ENCODE results near the gene ZG16. TPM values are rescaled to one million over a fixed set of nuclear protein-coding genes. Genes with fewer than 3 reads are reported as not detected.

The ZG16 gene
- total and polyA plus RNA-seq, 9 of the 15 experiments (the other 6 are each of a cell fraction or from before 2014, with no cell fraction given), result 0.04 TPM; not detected in 8

DNA sequence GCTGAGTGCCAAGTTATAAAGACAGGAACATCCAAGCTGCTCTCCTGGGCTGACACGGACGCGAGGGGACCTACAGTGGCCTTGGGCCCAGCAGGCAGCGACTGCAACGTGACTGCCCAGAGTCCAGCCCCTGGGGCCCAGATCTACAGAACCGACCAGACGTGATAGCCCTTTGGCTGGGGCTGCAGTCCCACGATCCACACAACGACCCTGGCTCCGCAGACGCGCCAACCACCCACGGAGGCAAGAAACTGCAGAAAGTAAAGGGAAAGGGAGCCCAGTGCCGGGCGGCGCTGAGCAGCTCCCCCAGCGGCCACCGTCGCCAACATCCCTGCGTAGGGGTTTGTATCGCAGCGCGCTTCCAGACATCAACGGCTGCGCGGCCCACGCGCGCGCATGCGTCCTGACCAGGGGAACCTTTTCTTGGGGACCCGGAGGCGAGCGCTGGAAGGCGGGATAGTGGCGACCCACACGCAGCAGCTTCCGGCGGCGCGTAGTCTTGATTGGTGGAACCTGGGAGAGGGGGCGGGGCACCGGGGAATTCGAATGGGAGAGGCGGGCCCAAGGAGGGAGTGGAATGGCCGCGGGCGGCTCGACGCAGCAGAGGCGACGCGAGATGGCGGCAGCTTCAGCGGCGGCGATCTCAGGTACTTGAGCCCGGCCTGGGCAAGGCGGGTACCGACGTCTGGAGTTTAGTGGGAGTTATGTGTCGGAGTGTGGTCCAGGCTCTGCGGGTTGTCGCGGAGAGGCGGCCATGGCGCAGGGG lies 12.3 kb downstream of the ZG16 start, which contains the start of gene KIF22 (continued):
- TF ChIP-seq PCBP2 (IDR thresholded peaks at IDR 0.05; ENCODE audit: low read depth, low read length, poor library complexity, severe bottlenecking) (no peak), MXI1 (IDR thresholded peaks at IDR 0.05; ENCODE audit: low read depth, low read length) (no peak), TAF7 (tag; IDR thresholded peaks at IDR 0.05) (peak; percentile 87), CXXC5 (CRISPR knock-in tag; IDR thresholded peaks at IDR 0.05) (peak; percentile 98), SAFB (IDR thresholded peaks at IDR 0.05; ENCODE audit: borderline replicate concordance, low read depth, low read length) (peak; percentile 87), ZNF699 (CRISPR knock-in tag; IDR thresholded peaks at IDR 0.05; ENCODE audit: insufficient replicate concordance) (no peak), MBD2 (IDR thresholded peaks at IDR 0.05; ENCODE audit: borderline replicate concordance, low read depth) (peak; percentile 67), NRF1 (conservative IDR thresholded peaks at IDR 0.05 in 1 of 2, IDR thresholded peaks at IDR 0.05 in 1 of 2) (peak; percentile 99), SMAD3 (CRISPR knock-in tag; conservative IDR thresholded peaks at IDR 0.05) (0 out of 2 replicates have a peak, but pooled peaks have one; percentile 29), ZNF76 (CRISPR knock-in tag; IDR thresholded peaks at IDR 0.05; ENCODE audit: borderline replicate concordance) (peak; percentile 72; the same call in 1 of the 2 replicates), ZNF561 (CRISPR knock-in tag; conservative IDR thresholded peaks at IDR 0.05) (0 out of 2 replicates have a peak, but pooled peaks have one; percentile 27), SMAD4 (CRISPR knock-in tag; conservative IDR thresholded peaks at IDR 0.05) (peak; percentile 92), SIX5 (IDR thresholded peaks at IDR 0.05; ENCODE audit: borderline replicate concordance in 1 of 2, insufficient read depth in 1 of 2, low read depth in 1 of 2, low read length in 2 of 2) (peak in 1 of 2 experiments; percentile 44; a peak in 1 of 4 replicates)
- TF ChIP-seq, protein P1, sequence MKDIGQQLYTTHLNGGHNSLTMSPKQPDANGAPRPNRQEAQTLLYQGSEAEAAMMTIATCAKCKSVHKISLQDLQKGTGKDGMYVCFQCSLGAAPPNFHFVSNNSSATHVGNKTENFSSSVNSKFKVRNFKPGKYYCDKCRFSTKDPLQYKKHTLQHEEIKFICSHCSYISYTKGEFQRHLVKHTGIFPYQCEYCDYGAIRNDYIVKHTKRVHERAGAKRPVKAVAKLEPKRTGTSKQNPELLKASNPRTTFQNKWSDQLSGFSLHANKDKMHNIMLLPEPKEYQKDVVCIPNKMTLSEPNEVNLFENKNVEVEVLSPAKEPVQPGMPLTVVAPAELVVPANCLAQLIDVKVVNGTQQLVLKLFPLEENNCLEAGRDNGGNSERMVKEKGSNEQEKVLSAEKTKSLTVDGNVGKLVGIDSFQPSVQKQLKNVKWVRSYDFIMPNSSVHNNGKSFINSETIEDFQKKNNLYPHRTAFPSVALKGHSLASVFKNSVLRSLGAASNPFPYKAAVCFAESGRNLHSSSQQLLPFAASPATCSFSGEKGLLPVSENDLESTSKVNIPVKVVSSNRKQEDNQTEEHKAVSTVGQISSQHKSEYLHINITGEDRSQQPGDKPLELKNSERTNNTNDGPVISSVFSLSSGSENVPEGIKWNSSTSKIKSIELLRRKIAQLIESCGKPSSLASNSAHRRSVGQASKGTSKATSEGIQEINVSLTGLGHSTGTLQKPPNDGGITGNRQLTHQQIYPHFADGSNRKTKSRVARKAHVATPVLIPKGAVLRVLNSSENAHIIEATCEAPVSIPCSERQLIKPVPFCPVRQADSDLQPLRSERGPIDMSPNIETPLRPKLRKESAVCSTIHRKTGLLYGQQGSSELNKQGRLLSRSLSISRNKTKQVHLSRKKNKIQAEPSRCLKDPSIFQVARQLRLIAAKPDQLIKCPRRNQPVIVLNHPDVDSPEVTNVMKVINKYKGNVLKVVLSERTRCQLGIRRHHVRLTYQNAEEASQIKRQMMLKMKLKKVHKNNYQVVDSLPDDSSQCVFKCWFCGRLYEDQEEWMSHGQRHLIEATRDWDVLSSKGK (CRISPR knock-in tag; IDR thresholded peaks at IDR 0.05), result no peak
- TF ChIP-seq, protein P2, sequence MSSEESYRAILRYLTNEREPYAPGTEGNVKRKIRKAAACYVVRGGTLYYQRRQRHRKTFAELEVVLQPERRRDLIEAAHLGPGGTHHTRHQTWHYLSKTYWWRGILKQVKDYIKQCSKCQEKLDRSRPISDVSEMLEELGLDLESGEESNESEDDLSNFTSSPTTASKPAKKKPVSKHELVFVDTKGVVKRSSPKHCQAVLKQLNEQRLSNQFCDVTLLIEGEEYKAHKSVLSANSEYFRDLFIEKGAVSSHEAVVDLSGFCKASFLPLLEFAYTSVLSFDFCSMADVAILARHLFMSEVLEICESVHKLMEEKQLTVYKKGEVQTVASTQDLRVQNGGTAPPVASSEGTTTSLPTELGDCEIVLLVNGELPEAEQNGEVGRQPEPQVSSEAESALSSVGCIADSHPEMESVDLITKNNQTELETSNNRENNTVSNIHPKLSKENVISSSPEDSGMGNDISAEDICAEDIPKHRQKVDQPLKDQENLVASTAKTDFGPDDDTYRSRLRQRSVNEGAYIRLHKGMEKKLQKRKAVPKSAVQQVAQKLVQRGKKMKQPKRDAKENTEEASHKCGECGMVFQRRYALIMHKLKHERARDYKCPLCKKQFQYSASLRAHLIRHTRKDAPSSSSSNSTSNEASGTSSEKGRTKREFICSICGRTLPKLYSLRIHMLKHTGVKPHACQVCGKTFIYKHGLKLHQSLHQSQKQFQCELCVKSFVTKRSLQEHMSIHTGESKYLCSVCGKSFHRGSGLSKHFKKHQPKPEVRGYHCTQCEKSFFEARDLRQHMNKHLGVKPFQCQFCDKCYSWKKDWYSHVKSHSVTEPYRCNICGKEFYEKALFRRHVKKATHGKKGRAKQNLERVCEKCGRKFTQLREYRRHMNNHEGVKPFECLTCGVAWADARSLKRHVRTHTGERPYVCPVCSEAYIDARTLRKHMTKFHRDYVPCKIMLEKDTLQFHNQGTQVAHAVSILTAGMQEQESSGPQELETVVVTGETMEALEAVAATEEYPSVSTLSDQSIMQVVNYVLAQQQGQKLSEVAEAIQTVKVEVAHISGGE (CRISPR knock-in tag; IDR thresholded peaks at IDR 0.05), result peak; percentile 94 to 99 (median 98)
- TF ChIP-seq, protein P3, sequence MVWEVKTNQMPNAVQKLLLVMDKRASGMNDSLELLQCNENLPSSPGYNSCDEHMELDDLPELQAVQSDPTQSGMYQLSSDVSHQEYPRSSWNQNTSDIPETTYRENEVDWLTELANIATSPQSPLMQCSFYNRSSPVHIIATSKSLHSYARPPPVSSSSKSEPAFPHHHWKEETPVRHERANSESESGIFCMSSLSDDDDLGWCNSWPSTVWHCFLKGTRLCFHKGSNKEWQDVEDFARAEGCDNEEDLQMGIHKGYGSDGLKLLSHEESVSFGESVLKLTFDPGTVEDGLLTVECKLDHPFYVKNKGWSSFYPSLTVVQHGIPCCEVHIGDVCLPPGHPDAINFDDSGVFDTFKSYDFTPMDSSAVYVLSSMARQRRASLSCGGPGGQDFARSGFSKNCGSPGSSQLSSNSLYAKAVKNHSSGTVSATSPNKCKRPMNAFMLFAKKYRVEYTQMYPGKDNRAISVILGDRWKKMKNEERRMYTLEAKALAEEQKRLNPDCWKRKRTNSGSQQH (CRISPR knock-in tag; IDR thresholded peaks at IDR 0.05), result no peak
